Embryonic facial prominence (tissue), 1 donor: ENCODE results near the gene SLC39A6.
"Not testable (repeated sequence)": the region's sequence is repeated elsewhere in the genome, so short reads cannot be mapped to it uniquely, and the experiment has no call there.

Experiments
- DNase-seq: peaks from one replicate; pipeline ENCODE4 v3.0.0-alpha.2; 2016; ENCODE audit errors: extremely low spot score

The SLC39A6 gene

GRCh38 chr18:36135264-36135663 lies 6.1 kb upstream of the SLC39A6 start:
- no peak for DNase-seq

DNA sequence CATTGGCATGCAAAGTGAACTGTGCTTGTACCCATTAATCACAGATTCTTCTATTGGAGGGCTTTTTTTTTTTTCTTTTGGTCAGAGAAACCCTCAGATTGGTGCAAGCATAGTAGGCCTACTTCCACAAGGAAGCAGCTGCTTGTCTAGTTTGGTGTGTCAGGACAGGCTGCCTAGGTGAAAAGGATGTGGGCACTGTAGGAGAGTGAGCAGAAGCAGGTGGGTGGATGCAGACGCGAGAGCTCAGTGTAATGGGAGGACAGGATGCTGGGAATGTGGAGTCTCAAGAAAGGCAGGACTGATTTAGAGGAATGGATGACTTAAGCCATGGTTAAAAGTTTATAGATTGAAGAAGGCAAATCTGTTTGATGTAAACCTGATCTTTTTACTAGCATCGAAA lies 3.6 kb upstream of the SLC39A6 start:
- no peak for DNase-seq

DNA sequence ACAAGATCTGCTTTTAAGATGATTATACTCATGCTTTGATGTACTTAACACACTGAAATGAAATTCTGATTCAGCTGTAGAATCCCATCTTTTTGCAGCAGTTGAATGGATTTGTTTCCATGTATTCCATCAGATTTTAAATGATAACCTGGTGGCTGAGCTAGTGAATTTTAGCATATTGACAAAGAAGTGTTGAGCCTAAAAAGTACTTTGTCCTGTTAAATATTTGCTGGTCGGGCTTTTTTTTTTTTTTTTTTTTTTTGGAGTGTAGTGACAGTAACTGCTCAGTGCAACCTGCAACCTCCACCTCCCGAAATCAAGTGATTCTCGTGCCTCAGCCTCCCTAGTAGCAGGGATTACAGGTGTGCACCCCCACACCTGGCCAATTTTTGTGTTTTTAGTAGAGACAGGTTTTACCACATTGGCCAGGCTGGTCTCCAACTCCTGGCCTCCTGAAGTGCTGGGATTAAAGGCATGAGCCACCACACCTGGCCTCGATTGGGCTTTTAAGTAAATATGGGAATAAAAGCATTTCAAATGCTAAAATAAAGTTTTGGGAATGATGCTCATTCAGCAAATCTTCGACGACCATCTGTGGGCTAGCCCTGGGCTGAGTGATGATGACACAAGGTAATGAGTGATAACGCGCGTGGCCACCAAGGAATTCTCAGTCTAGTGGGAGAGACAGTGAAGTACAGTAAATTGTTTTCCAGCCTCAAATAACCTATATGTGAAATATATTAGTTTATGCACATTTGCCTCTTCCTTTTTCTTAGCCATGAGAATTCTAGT lies 2.7 kb upstream of the SLC39A6 start:
- no peak for DNase-seq

GRCh38 chr18:36130883-36131653 lies 1.9 kb upstream of the SLC39A6 start:
- DNase-seq = no peak

DNA sequence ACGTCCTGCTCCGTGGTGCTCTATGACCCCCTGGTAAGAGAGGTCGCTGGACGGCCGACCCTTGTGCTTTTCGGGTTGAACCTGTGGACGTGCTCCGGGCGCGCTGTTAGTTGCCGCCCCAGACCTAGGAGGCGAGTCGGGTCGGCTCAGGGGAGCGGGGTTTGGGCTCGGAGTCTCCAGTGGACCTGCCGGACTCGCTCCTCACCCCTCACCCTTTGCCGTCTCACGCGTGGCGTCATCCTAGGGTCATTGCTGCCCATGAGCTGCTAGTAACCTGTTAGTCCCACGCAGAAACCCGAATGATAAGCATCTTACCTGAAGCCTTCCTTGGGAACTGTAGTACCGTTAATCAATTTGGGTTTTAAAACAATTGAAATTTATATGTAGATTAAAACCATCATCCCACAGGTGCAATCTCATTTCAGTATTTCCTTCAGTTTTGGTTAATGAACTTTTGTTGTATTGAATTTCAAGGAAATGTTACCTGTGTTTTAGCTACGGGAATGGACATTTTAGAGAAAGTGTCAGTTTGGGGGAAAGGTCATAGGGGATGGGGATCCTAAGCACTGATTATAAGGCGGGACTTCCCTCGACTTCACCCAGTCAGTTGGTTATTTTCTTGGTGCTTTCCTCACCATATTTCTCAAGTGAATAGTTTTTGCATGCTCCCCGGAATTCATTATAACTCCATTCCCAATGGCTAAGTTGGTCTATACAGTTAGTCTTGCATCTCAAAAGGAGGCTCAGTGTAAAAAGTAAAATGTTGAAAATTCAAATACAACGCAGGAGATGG lies 1.1 kb upstream of the SLC39A6 start:
- no peak for DNase-seq

DNA sequence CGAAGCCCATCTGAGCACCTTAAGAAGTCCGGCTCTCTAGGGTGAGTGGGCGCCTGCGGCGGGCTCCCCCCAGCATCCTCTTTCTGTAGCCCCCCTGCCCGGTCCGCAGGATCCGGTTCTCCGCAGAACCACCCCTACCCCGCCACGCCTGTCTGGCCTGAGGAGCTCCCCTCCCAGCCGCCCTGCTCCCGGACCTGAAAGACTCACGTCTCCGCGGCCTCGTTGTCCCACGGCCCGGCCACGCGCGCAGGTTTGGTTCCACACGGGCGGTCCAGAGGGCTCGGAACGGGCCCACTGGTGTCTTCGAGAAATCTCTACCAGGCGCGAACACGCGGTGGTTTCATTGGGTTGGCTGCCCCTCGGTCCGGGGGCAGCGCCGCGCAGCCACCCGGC lies 237 bp downstream of the SLC39A6 start:
- no peak for DNase-seq

DNA sequence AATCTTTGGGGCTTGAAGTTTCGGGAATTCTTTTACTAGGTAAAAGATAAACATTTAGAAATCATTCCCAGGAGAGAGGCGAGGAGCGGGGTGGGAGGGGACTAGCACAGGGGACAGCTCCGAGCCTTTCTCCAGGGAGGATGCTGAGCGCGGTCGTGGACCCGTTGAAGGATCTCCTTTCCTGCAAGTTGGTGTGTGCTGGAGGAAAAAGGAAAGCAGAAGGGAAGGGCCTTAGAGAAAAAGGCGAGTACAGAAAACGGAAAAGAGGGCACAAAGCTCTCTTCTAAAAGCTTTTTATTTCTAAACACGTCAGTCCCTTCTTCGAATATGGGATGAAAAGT lies 640 bp downstream of the SLC39A6 start:
- DNase-seq = no peak

- no peak for DNase-seq
These were observed 1.2 kb downstream of the SLC39A6 start for GRCh38 chr18:36127836-36128529.

DNA sequence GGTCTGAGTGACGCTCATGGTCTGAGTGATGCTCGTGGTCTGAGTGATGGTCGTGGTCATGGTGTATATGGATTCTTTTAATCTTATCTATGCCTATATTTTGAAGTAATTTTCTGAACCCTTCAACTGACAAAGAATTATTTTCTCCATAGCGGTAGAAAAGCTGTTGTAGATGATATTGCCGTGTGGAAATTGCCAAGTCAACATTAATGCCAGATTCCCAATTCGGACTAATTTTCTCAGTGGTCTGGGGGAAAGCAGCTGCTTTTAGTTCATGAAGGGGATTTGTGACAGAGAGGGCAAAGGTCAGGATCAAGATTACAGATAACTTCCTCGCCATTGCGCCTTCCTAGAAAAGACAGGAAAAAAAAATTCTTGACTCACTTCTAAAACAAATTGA lies 2.5 kb downstream of the SLC39A6 start:
- no peak for DNase-seq

DNA sequence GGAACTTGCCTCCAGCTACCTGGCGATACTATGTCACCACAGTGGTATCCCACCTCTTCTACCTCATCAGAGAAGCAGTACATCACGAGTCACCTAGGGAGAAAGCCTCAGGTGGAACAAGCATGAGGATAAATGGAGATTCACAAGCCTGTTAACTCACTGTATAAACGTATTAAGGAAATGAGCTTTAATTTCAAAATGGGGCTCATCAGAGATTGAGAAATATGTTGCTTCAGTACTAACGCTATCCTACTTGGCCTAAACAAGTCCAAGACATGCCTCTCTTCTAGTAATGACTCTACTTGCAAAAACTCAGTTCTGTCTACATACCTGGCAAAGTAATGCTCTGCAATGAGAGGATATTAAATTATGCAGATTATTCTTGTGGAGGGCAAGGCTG lies 4.3 kb downstream of the SLC39A6 start:
- DNase-seq = no peak

GRCh38 chr18:36120297-36120696 lies 8.8 kb downstream of the SLC39A6 start:
- DNase-seq = no peak

- DNase-seq = not testable (repeated sequence)
These were observed 12.4 kb downstream of the SLC39A6 start for GRCh38 chr18:36116771-36117170.

GRCh38 chr18:36114738-36115137 lies 14.4 kb downstream of the SLC39A6 start:
- no peak for DNase-seq

GRCh38 chr18:36114251-36114650 lies 14.9 kb downstream of the SLC39A6 start:
- no peak for DNase-seq

DNA sequence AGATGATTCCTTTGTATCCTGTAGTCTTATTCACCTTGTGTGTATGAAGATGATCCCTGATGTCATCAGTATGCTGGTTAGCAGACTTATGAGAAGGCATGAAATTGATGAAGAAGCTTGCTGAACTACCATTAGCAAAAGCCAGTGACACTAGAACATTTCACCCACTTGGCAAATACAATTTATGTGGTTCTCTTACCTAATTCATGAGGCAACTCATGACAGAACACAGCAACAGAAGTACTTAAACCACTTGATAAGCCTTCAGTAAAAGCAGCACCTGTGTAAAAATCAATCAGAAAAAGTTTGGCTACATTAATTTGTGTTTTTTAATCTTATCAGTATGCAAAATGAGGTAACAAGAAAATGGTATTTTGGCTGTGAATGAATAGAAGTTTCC lies 16.8 kb downstream of the SLC39A6 start:
- DNase-seq = no peak

- no peak for DNase-seq
These were observed 19.4 kb downstream of the SLC39A6 start for GRCh38 chr18:36109737-36110136.

DNA sequence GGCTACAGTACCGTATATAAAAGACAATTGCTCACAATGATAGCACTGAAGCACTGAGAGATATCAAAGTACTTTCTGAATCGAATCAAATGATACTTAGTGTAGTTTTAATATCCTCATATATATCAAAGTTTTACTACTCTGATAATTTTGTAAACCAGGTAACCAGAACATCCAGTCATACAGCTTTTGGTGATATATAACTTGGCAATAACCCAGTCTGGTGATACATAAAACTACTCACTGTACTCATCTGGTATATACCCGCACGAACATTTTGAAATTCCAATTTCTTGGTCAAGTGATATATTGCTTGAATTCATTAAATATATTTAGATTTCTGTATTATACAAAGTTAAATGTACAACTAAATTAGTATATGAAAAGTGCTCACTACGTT lies 20.5 kb downstream of the SLC39A6 start:
- DNase-seq = no peak

GRCh38 chr18:36108196-36108595 lies 20.9 kb downstream of the SLC39A6 start:
- DNase-seq = no peak

DNA sequence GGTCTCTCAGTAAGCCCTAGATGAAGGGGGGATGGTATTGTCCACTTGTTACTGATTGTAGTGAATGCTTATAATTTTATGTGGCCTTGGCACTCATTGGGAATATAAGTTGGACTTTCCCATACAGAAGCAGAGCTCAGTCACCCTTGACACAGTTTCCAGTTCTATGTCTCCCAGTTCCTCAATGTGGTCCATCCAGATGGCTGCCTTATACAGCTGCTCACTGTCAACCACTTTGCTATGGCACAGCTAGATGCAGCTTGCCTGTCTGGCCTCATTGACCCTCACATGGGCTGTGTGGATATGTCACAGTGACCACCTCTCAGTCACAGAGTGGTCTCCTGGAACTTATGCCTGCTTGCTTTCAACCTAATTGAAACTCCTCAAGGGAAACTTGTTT lies 21.7 kb downstream of the SLC39A6 start:
- no peak for DNase-seq

DNA sequence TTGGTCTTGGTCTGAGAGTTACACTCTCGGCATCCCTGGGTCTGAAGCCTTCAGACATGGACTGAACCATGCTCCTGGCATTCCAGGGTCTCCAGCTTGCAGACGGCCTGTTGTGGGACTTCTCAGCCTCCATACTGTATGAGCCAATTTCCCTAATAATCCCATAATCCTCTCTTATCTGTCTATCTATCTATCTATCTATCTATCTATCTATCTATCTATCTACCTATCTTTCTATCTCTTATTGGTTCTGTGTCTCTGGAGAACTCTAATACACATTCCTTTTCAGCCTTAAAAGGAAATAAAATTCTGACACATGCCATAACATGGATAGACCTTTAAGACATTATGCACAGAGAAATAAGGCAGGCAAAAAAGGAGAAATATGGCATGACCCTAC lies 24.4 kb downstream of the SLC39A6 start:
- DNase-seq = no peak

GRCh38 chr18:36101943-36102342 lies 27.2 kb downstream of the SLC39A6 start:
- DNase-seq = no peak

- no peak for DNase-seq
These were observed 29.8 kb downstream of the SLC39A6 start for GRCh38 chr18:36099311-36099710.
